Adrenal gland (tissue), 12 donors: ENCODE results near the gene UNK. TPM values are rescaled to one million over a fixed set of nuclear protein-coding genes. Genes with fewer than 3 reads are reported as not detected.
A peak's percentile ranks its signal among the peaks of the same experiment; 100 is the strongest.
"Not testable (repeated sequence)": the region's sequence is repeated elsewhere in the genome, so short reads cannot be mapped to it uniquely, and the experiment has no call there.

Experiments used
- DNase-seq, 7 donors: peaks; one replicate each; pipeline ENCODE4 v3.0.0-alpha.2; 2019 to 2020
- H3K27ac ChIP-seq, 5 donors: fragments of 200-600 bp; sonication (generic) in 4 of 5; 1 replicate in 3 of 5; 2 replicates in 2 of 5; pipeline versions ENCODE4 v1.5.1 to v1.8.0; 2016 to 2020; ENCODE audit warnings: mild to moderate bottlenecking in 1 of 5
- H3K27me3 ChIP-seq: fragments of 200-600 bp; 2 replicates; pipeline ENCODE4 v1.8.0; 2021
- H3K36me3 ChIP-seq, 2 donors: fragments of 200-600 bp; replicated peaks in 1 of 2; 1 replicate in 1 of 2; 2 replicates in 1 of 2; pipeline versions ENCODE4 v1.5.1 to v1.8.0; 2018 to 2022
- H3K4me1 ChIP-seq, 2 donors: fragments of 200-600 bp; replicated peaks in 1 of 2; 1 replicate in 1 of 2; 2 replicates in 1 of 2; pipeline versions ENCODE4 v1.5.1 to v1.8.0; 2018 to 2021
- H3K4me3 ChIP-seq, 4 donors: fragments of 200-600 bp; sonication (generic) in 3 of 4; one replicate each; pipeline ENCODE4 v1.5.1; 2016 to 2018
- H3K9me3 ChIP-seq, 3 donors: fragments of 200-600 bp; sonication (generic) in 1 of 3; replicated peaks in 1 of 3; 1 replicate in 2 of 3; 2 replicates in 1 of 3; pipeline versions ENCODE4 v1.5.1 to v1.8.0; 2016 to 2021
- CTCF ChIP-seq, 6 experiments: fragments of 450-650 bp in 4 of 6; fragments of 200-600 bp in 2 of 6; sonication (generic) in 1 of 6; IDR thresholded peaks; 1 replicate in 5 of 6; 2 replicates in 1 of 6; pipeline versions ENCODE4 v1.5.1 to v1.8.0; 2016 to 2021; ENCODE audit warnings: antibody characterized with exemption in 6 of 6, mild to moderate bottlenecking in 2 of 6, moderate library complexity in 1 of 6
- POLR2A ChIP-seq, 2 donors: fragments of 450-650 bp; IDR thresholded peaks; one replicate each; pipeline ENCODE4 v1.6.1; 2017; ENCODE audit warnings: antibody characterized with exemption in 2 of 2, mild to moderate bottlenecking in 2 of 2, moderate library complexity in 1 of 2
- WGBS, 4 donors: extraction: QIAGEN DNeasy Blood & Tissue Kit in 2 of 4; methylation state at CpG; one replicate each; pipeline versions ENCODE4 v1.1.5 to v1.1.7; 2013 to 2017; 5-methylcytosine and 5-hydroxymethylcytosine counted together
- intact Hi-C, 2 donors: fragments of 100-400 bp; cut with DNase I; formaldehyde crosslinking; loops; one replicate each; pipeline versions ENCODE4 v1.14.1 to v1.15.0; 2022 to 2023
- polyA plus RNA-seq, 3 donors: library from polyadenylated mRNA; stranded (reverse); fragments of 200-250 nt in 2 of 3; fragments of 350-450 nt in 1 of 3; fragmentation: Illumina TruSeq in 1 of 3; extraction: RNeasy Lipid Tissue Mini Kit (QIAGEN cat#74804) in 1 of 3; gene quantifications; one replicate each; pipeline ENCODE4 v1.2.3, GENCODE V29; 2013 to 2014
- total RNA-seq, 9 donors: library from RNA; depleted of rRNA in 4 of 9; stranded (reverse); fragments of >200 nt in 4 of 9; fragments of 120-200 nt in 1 of 9; fragmentation: NEBNext Ultra II Directional in 1 of 9; extraction: Animal tissue kit (Norgen Biotek cat#: 25700) in 1 of 9; gene quantifications; one replicate each; pipeline versions ENCODE4 v1.1.0 to v1.2.4, GENCODE V29; 2013 to 2023
- donor health status: healthy with polysubstance abuse.
- donor health status: Bipolar disorder and iron deficiency.
- donor health status: DM: yes; HTN: yes; CAD: no.
- donor health status: DM: no; HTN: no; CAD: no.
- donor health status: DM: no; HTN: no; CAD: no.
- donor health status: DM: yes; HTN: yes; CAD: no.

The UNK gene
- total and polyA plus RNA-seq, 12 donors: 13.6 to 45.9 (median 24.6) TPM

GRCh38 chr17:75854881-75855309, 70.3 kb downstream of the UNK start:
- Histone ChIP-seq H3K36me3 (peaks cover 0 to 21% of the 10 kb centered on the region in 2 donors), H3K4me3 (peak overlapping the region in 3 of 4 donors; percentile 20 to 81 (median 58)), H3K27ac (peak overlapping the region; percentile 91 to 99 (median 97)), H3K27me3 (no peaks in the 10 kb centered on the region), H3K4me1 (peaks cover 13 to 39% of the 10 kb centered on the region in 2 donors), H3K9me3 (no peaks in the 10 kb centered on the region)
- intact Hi-C loops: no loop called here
- WGBS, 4 donors: 1 to 3% (median 2%) methylated on average over 12 to 19 of the region's 19 CpGs
- peak in 1 of 7 donors; percentile 58 for DNase-seq
- TF ChIP-seq CTCF (IDR thresholded peaks at IDR 0.05) (no peak), POLR2A (IDR thresholded peaks at IDR 0.05) (peak in 1 of 2 donors; percentile 58)

GRCh38 chr17:75855310-75856061, 70.9 kb downstream of the UNK start, which contains the start of gene WBP2:
WBP2 (minus strand) TSS chr17:75855335; CDS start chr17:75855297, 38 bp downstream.
- Histone ChIP-seq H3K27me3 (no peaks in the 10 kb centered on the region), H3K9me3 (no peaks in the 10 kb centered on the region), H3K36me3 (peaks cover 0 to 18% of the 10 kb centered on the region in 2 donors), H3K27ac (peak within 1 kb of the TSS; percentile 91 to 99 (median 97)), H3K4me1 (peaks cover 13 to 34% of the 10 kb centered on the region in 2 donors), H3K4me3 (peak within 1 kb of the TSS; percentile 58 to 81 (median 70))
- peak; percentile 97 to 100 (median 100) for DNase-seq
- intact Hi-C loops: no loop called here
- 0 to 1% (median 0%) methylated on average over 11 to 58 of the region's 58 CpGs for WGBS, 4 donors
- peak; percentile 21 to 50 (median 31) for TF ChIP-seq CTCF (IDR thresholded peaks at IDR 0.05)
- TF ChIP-seq POLR2A (IDR thresholded peaks at IDR 0.05): peak; percentile 79 to 97

- H3K36me3 ChIP-seq: peaks cover 0 to 11% of the 10 kb centered on the region in 2 donors
- no peaks in the 10 kb centered on the region for H3K27me3 ChIP-seq
- 2 to 6% (median 3%) methylated on average over 17 to 24 of the region's 24 CpGs for WGBS, 4 donors
- H3K9me3 ChIP-seq: no peaks in the 10 kb centered on the region
- TF ChIP-seq CTCF (IDR thresholded peaks at IDR 0.05) (peak in 1 of 6 experiments; percentile 5), POLR2A (IDR thresholded peaks at IDR 0.05) (no peak)
- peak in 4 of 7 donors; percentile 50 to 67 (median 52) for DNase-seq
- H3K4me3 ChIP-seq: peak overlapping the region; percentile 58 to 71 (median 64)
- intact Hi-C loops: no loop called here
- peaks cover 10 to 26% of the 10 kb centered on the region in 2 donors for H3K4me1 ChIP-seq
- peak overlapping the region; percentile 74 to 97 (median 88) for H3K27ac ChIP-seq
Observed at GRCh38 chr17:75856062-75856756, 71.6 kb downstream of the UNK start.

GRCh38 chr17:75859358-75859757, 74.8 kb downstream of the UNK start:
- intact Hi-C loops, H3K4me3 ChIP-seq, H3K4me1 ChIP-seq, H3K27me3 ChIP-seq, H3K9me3 ChIP-seq, DNase-seq, H3K36me3 ChIP-seq: not testable (repeated sequence)
- H3K27ac ChIP-seq: peak overlapping the region in 2 of 5 donors; percentile 72 to 83
- 78 to 90% (median 88%) methylated on average over 8 to 10 of the region's 10 CpGs for WGBS, 4 donors
